ENCODE results near the gene ACOX3.

The ACOX3 gene

DNA sequence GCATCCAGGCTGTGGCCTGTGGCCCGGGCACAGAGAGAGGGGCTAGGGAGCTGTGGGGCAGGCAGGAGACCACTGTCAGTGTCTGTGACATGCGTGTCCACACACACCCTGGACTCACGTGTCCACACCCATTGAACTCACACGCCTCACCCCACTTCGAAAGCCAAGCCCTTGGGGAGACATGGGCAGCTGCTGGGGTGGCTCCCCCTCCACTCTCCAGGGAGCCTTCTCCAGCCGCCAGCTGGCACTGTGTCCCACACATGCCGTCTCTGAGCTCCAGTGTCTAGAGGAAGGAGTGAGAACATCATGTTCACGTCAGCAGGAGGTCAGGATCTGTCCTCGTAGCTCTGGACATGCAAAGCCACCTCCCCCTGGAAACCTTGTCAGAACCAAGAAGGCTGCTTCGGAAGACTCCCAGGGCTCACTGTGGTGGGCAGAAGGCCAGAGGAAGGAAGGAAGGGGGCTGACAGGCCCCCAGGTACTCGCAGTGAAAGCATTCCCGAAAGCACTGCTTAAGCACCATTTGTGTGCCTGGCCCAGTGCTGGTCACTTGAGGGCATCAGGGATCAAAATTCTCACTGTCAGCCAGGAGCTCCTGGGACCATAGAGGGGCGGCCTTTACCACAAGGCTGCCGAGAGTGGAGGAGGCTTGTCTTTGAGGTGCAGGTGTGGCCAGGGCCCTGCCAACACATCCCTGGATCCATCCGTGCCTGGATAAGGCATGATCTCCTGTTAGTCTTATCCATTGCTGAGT, 109.5 kb downstream of the ACOX3 start:
- no peaks in the 10 kb centered on the region for H3K4me1 Mint-ChIP-seq

GRCh38 chr4:8329859-8330761, 110.4 kb downstream of the ACOX3 start:
- H3K36me3 Mint-ChIP-seq, result no peaks in the 10 kb centered on the region
- H3K27me3 Mint-ChIP-seq, result no peaks in the 10 kb centered on the region
- no peak overlapping the region for H3K4me3 Mint-ChIP-seq
- H3K9me3 Mint-ChIP-seq, result no peaks in the 10 kb centered on the region
- H3K4me1 Mint-ChIP-seq, result no peaks in the 10 kb centered on the region
- H3K27ac Mint-ChIP-seq, result no peak overlapping the region

More for the DNA sequence above, 109.5 kb downstream of the ACOX3 start:
- H3K27me3 Mint-ChIP-seq, result no peaks in the 10 kb centered on the region
- no peaks in the 10 kb centered on the region for H3K36me3 Mint-ChIP-seq
- H3K9me3 Mint-ChIP-seq, result peaks cover 4% of the 10 kb centered on the region
- H3K4me3 Mint-ChIP-seq, result no peak overlapping the region
- no peak overlapping the region for H3K27ac Mint-ChIP-seq

DNA sequence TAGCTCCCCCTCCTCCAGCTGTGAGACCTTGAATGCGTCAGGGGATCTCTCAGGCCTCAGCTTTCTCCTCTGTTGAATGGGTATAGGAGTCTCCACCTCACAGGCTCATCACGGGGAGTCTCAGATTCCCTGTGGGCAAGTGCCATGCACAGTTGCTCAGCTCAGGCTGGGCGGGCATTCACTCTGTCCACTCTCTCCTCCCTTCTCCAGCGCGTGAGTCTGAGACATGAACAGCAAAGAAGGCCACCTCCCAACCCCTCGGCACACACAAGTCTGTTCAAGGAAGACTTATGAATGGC, 111.0 kb downstream of the ACOX3 start:
- H3K36me3 Mint-ChIP-seq, result no peaks in the 10 kb centered on the region
- H3K4me1 Mint-ChIP-seq, result no peaks in the 10 kb centered on the region
- H3K9me3 Mint-ChIP-seq, result no peaks in the 10 kb centered on the region
- no peaks in the 10 kb centered on the region for H3K27me3 Mint-ChIP-seq
- no peak overlapping the region for H3K27ac Mint-ChIP-seq
- H3K4me3 Mint-ChIP-seq, result no peak overlapping the region

DNA sequence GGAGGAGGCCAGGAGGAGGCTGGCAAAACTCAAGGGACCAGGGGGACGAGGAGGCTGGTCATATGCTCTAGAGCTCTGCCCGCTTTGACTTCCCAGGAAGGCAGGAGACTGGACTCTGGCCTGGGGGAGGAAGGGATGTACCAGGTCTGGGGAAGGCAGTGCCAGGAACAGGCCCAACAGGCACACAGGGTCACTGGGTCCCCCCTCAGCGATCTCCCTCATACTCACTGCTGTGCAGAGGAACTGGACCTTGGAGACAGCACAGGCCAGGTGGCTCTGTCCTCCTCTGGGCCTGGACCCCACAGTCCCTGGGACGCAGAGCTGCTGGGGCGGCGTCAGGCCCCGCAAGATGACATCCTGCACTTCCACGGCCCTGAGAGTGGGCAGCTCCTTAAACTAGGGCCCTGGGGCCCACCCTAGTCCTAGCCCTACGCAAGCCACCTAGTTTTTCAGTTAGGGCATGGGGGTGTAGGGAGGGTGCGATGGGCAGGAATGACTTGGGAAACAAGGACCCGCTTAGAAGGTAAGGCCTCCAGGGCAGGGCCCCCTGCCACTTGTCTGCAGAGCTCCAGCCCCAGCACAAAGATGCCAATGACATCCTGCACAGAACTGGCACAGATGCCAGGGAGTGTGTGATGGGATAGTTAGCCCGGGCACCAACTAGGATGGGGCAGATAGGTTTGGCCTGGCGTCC, 111.5 kb downstream of the ACOX3 start:
- Mint-ChIP-seq H3K27me3 (no peaks in the 10 kb centered on the region), H3K27ac (no peak overlapping the region), H3K4me1 (no peaks in the 10 kb centered on the region), H3K9me3 (no peaks in the 10 kb centered on the region), H3K4me3 (no peak overlapping the region), H3K36me3 (no peaks in the 10 kb centered on the region)

GRCh38 chr4:8328456-8328855, 112.1 kb downstream of the ACOX3 start:
- H3K36me3 Mint-ChIP-seq, result no peaks in the 10 kb centered on the region
- H3K9me3 Mint-ChIP-seq, result no peaks in the 10 kb centered on the region
- no peak overlapping the region for H3K27ac Mint-ChIP-seq
- H3K4me1 Mint-ChIP-seq, result no peaks in the 10 kb centered on the region
- H3K4me3 Mint-ChIP-seq, result no peak overlapping the region
- H3K27me3 Mint-ChIP-seq, result no peaks in the 10 kb centered on the region

DNA sequence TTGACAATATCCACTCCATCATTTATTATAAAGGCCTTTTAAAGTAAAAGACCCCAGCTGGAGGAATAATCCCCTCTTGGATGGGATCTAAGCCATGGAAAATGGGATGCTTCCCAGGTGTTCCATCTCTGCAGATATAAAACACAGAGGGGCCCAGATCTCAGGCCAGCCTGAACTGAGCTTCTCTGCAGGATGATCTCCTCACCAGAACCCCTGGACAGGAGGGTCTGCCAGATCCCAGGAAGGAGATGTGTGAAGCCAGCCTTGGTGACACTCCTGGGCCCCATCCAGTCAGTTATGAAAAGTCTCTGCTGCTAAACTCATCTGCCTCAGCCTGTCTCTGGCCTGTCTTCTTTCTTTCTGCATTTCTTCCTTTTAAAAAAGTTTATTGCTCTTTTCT, 114.3 kb downstream of the ACOX3 start:
- Mint-ChIP-seq H3K27ac (no peak overlapping the region), H3K27me3 (no peaks in the 10 kb centered on the region), H3K4me1 (no peaks in the 10 kb centered on the region)

GRCh38 chr4:8325291-8325973, 115.1 kb downstream of the ACOX3 start:
- H3K27me3 Mint-ChIP-seq, result no peaks in the 10 kb centered on the region

More for the DNA sequence above, 114.3 kb downstream of the ACOX3 start:
- H3K9me3 Mint-ChIP-seq, result no peaks in the 10 kb centered on the region
- H3K36me3 Mint-ChIP-seq, result no peaks in the 10 kb centered on the region
- H3K4me3 Mint-ChIP-seq, result no peak overlapping the region

DNA sequence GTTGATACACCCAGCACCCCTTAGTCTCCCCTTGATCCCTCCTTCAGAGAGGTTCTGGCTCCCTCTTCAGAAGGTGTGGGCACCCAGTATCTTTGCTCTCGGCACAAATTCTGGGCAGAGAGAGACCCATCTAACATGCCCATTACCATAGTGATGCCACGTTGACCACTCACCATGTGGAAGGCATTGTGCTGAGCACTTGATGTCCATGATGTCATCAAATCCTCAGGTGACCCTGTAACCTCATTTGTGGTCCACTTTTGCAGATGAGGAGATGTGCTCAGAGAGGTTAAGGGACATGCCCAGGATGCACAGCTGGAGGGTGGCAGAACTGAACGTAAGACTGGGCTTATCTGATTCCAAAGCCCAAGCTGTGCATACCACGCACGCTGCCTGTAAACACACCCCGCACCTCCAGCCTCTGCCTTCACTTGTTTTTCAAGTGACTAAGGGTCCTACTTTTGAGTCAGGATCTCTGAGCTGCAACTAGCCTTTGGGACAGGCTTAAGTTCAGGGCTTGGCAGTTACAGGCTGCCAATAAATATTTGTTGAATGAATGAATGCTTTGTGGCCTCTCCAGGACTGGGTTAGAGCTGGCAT, 115.8 kb downstream of the ACOX3 start:
- Mint-ChIP-seq H3K27me3 (no peaks in the 10 kb centered on the region), H3K27ac (no peak overlapping the region), H3K9me3 (no peaks in the 10 kb centered on the region), H3K4me1 (no peaks in the 10 kb centered on the region), H3K36me3 (no peaks in the 10 kb centered on the region), H3K4me3 (no peak overlapping the region)

More at GRCh38 chr4:8325291-8325973, 115.1 kb downstream of the ACOX3 start:
- Mint-ChIP-seq H3K27ac (no peak overlapping the region), H3K4me3 (no peak overlapping the region), H3K4me1 (no peaks in the 10 kb centered on the region), H3K36me3 (no peaks in the 10 kb centered on the region), H3K9me3 (no peaks in the 10 kb centered on the region)

GRCh38 chr4:8323947-8324555, 116.5 kb downstream of the ACOX3 start:
- Mint-ChIP-seq H3K4me1 (no peaks in the 10 kb centered on the region), H3K36me3 (no peaks in the 10 kb centered on the region), H3K27me3 (no peaks in the 10 kb centered on the region), H3K27ac (no peak overlapping the region), H3K4me3 (no peak overlapping the region), H3K9me3 (no peaks in the 10 kb centered on the region)

- H3K9me3 Mint-ChIP-seq, result no peaks in the 10 kb centered on the region
- H3K27ac Mint-ChIP-seq, result no peak overlapping the region
- no peaks in the 10 kb centered on the region for H3K4me1 Mint-ChIP-seq
- H3K27me3 Mint-ChIP-seq, result no peaks in the 10 kb centered on the region
- H3K4me3 Mint-ChIP-seq, result no peak overlapping the region
- H3K36me3 Mint-ChIP-seq, result no peaks in the 10 kb centered on the region
Observed at GRCh38 chr4:8322794-8323704, 117.5 kb downstream of the ACOX3 start.

- Mint-ChIP-seq H3K9me3 (no peaks in the 10 kb centered on the region), H3K4me1 (no peaks in the 10 kb centered on the region), H3K36me3 (no peaks in the 10 kb centered on the region), H3K4me3 (no peak overlapping the region), H3K27me3 (no peaks in the 10 kb centered on the region), H3K27ac (no peak overlapping the region)
Observed at GRCh38 chr4:8321771-8322170, 118.8 kb downstream of the ACOX3 start.

GRCh38 chr4:8321220-8321619, 119.3 kb downstream of the ACOX3 start:
- Mint-ChIP-seq H3K4me3 (no peak overlapping the region), H3K9me3 (no peaks in the 10 kb centered on the region), H3K27me3 (no peaks in the 10 kb centered on the region), H3K36me3 (no peaks in the 10 kb centered on the region), H3K27ac (no peak overlapping the region), H3K4me1 (no peaks in the 10 kb centered on the region)

GRCh38 chr4:8320386-8320750, 120.2 kb downstream of the ACOX3 start:
- H3K4me1 Mint-ChIP-seq, result no peaks in the 10 kb centered on the region
- H3K4me3 Mint-ChIP-seq, result no peak overlapping the region
- H3K36me3 Mint-ChIP-seq, result no peaks in the 10 kb centered on the region
- no peaks in the 10 kb centered on the region for H3K27me3 Mint-ChIP-seq
- no peak overlapping the region for H3K27ac Mint-ChIP-seq
- H3K9me3 Mint-ChIP-seq, result no peaks in the 10 kb centered on the region

DNA sequence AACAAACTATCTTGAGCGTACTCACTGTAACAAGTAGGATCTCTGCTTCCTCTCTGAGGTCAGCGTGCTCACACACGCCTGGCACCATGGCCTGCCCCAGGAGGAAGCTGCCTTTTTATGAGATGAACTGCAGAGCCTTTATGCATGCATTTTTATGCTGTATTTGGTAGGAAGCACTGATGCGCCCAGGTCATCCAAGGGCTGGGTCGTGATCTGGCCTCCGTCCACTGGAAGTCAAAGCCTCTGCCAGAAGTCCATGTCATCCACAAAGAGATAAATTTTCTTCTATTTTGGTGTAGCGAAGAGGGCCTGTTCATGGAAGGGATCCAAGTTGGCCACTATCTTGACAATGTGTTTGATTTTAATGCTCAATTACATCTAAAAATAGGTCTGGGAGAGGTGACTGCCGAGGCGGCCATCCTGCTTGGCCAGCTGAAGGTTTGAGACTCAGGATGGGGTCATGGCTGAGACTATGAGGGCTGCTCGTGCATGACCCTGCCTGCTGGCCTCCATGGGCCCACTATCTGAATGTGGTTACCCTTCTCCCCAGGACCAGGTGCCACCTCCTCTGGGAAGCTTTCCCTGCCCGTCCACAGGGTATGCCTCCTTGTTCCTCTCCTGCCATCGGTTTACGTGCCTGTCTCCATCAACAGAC, 120.7 kb downstream of the ACOX3 start:
- Mint-ChIP-seq H3K27me3 (no peaks in the 10 kb centered on the region), H3K4me3 (no peak overlapping the region), H3K36me3 (no peaks in the 10 kb centered on the region), H3K27ac (no peak overlapping the region), H3K9me3 (no peaks in the 10 kb centered on the region), H3K4me1 (no peaks in the 10 kb centered on the region)

All from activated naive CD4-positive, alpha-beta T cell treated with anti-CD3 and anti-CD28 coated beads, Interleukin-2, amount 50 U/mL, for 24 hours (primary cell).